Endothelial cell of umbilical vein (primary cell): ENCODE results near the gene AGA. TPM values are rescaled to one million over a fixed set of nuclear protein-coding genes. Genes with fewer than 3 reads are reported as not detected.

ENCODE experiments used
- BruUV-seq: library from RNA; stranded (reverse); fragments of 400-500 nt; replicated peaks from 2 replicates; lab custom pipeline; 2021; lab: Mats Ljungman, UMichigan
- CTCF ChIA-PET: fragments of 300-600, 350-600 bp; sonication (Branson Sonifier 250); formaldehyde crosslinking; loops from one replicate; lab custom pipeline; 2021; ENCODE audit warnings: antibody characterized with exemption, inconsistent platforms; lab: Charles Lee
- POLR2A ChIA-PET: fragments of 300-600, 350-600 bp; sonication (Branson Sonifier 250); formaldehyde crosslinking; loops from one replicate; lab custom pipeline; 2021; ENCODE audit warnings: antibody characterized with exemption, inconsistent platforms; lab: Charles Lee
- DNase-seq: peaks from one replicate; pipeline ENCODE4 v3.0.0-alpha.2; 2011; ENCODE audit warnings: low read depth, low spot score
- FAIRE-seq: peaks from 2 replicates; lab custom pipeline; 2011; peaks lifted over from hg19 to GRCh38; lab: Jason Lieb, UNC
- H2AFZ ChIP-seq: 2 replicates; pipeline ENCODE4 v1.6.0; 2012; ENCODE audit warnings: low read depth, low read length, control low read depth, inconsistent platforms
- H3K27ac ChIP-seq: 2 replicates; pipeline ENCODE4 v1.5.1; 2011; ENCODE audit warnings: low read depth, mild to moderate bottlenecking, control low read depth, low read length, moderate library complexity; ENCODE audit not compliant: insufficient read depth
- H3K27me3 ChIP-seq, 2 experiments: 2 replicates each; pipeline versions ENCODE4 v1.6.0 to v1.6.1; 2011; ENCODE audit warnings: low read length in 2 of 2, mixed read lengths in 1 of 2; ENCODE audit not compliant: control insufficient read depth in 2 of 2, insufficient read depth in 2 of 2
- H3K36me3 ChIP-seq, 2 experiments: 2 replicates in 1 of 2; 3 replicates in 1 of 2; pipeline ENCODE4 v1.5.1; 2011; ENCODE audit warnings: low read length in 2 of 2, mild to moderate bottlenecking in 1 of 2, moderate library complexity in 1 of 2; ENCODE audit not compliant: control insufficient read depth in 2 of 2, insufficient read depth in 2 of 2; ENCODE audit errors: extremely low read depth in 1 of 2
- H3K4me1 ChIP-seq: 3 replicates; pipeline ENCODE4 v1.5.1; 2011; ENCODE audit warnings: mild to moderate bottlenecking, low read length; ENCODE audit not compliant: control insufficient read depth, insufficient read depth; ENCODE audit errors: extremely low read depth
- H3K4me2 ChIP-seq: 2 replicates; pipeline ENCODE4 v1.6.1; 2011; ENCODE audit warnings: low read length, control low read depth, mixed read lengths; ENCODE audit not compliant: insufficient read depth
- H3K4me3 ChIP-seq, 3 experiments: fragments of 200-600 bp in 1 of 3; sonication (generic), shearing (Covaris generic) in 1 of 3; replicated peaks in 1 of 3; 2 replicates each; pipeline ENCODE4 v1.5.1; 2011 to 2016; ENCODE audit warnings: control low read depth in 3 of 3, low read length in 3 of 3, mild to moderate bottlenecking in 2 of 3, inconsistent platforms in 1 of 3, low read depth in 1 of 3, moderate library complexity in 1 of 3; ENCODE audit not compliant: insufficient read depth in 1 of 3
- H3K79me2 ChIP-seq: 2 replicates; pipeline ENCODE4 v1.6.0; 2012; ENCODE audit warnings: low read length, inconsistent platforms; ENCODE audit not compliant: control insufficient read depth, insufficient read depth
- H3K9ac ChIP-seq: replicated peaks from 2 replicates; pipeline ENCODE3; 2011; ENCODE audit warnings: low read length, control low read depth; ENCODE audit not compliant: insufficient read depth; ENCODE audit errors: extremely low read depth
- H3K9me1 ChIP-seq: replicated peaks from 3 replicates; pipeline ENCODE4 v1.6.0; 2011; ENCODE audit warnings: mild to moderate bottlenecking, low read length; ENCODE audit not compliant: control insufficient read depth, insufficient read depth; ENCODE audit errors: extremely low read depth
- H3K9me3 ChIP-seq: replicated peaks from 2 replicates; pipeline ENCODE4 v1.5.1; 2012; ENCODE audit warnings: low read length, inconsistent platforms; ENCODE audit not compliant: control insufficient read depth, insufficient read depth
- H4K20me1 ChIP-seq: replicated peaks from 2 replicates; pipeline ENCODE3; 2011; ENCODE audit warnings: mild to moderate bottlenecking, low read length; ENCODE audit not compliant: control insufficient read depth, insufficient read depth; ENCODE audit errors: extremely low read depth
- EZH2 ChIP-seq: IDR thresholded peaks from 2 replicates; pipeline ENCODE4 v1.6.1; 2012; ENCODE audit warnings: borderline replicate concordance, low read depth, mild to moderate bottlenecking, moderate library complexity, low read length, inconsistent platforms; ENCODE audit not compliant: severe bottlenecking
- FOS ChIP-seq: IDR thresholded peaks from 2 replicates; pipeline ENCODE4 v1.6.1; 2011; ENCODE audit warnings: mild to moderate bottlenecking, low read length, moderate library complexity, borderline replicate concordance; ENCODE audit not compliant: insufficient read depth
- GATA2 ChIP-seq: IDR thresholded peaks from 2 replicates; pipeline ENCODE4 v1.7.0; 2011; ENCODE audit warnings: low read depth, mild to moderate bottlenecking, moderate library complexity, mixed read lengths, low read length; ENCODE audit not compliant: insufficient read length, insufficient read depth
- JUN ChIP-seq: IDR thresholded peaks from 2 replicates; pipeline ENCODE4 v1.6.1; 2011; ENCODE audit warnings: borderline replicate concordance, low read depth; ENCODE audit not compliant: insufficient read length, insufficient read depth
- MYC ChIP-seq: IDR thresholded peaks from one replicate; pipeline ENCODE4 v1.6.1; 2011; ENCODE audit warnings: mild to moderate bottlenecking, low read depth, low read length
- POLR2A ChIP-seq: IDR thresholded peaks from 2 replicates; pipeline ENCODE4 v1.6.1; 2012; ENCODE audit warnings: low read depth, mild to moderate bottlenecking, control low read depth, low read length
- POLR2AphosphoS5 ChIP-seq: IDR thresholded peaks from 2 replicates; pipeline ENCODE4 v1.6.1; 2012; ENCODE audit warnings: low read depth, mild to moderate bottlenecking, control low read depth, low read length, moderate library complexity; ENCODE audit not compliant: insufficient read depth
- dilution Hi-C: fragments of 300-500 bp; cut with MboI; formaldehyde crosslinking; loops from one replicate; pipeline ENCODE4 v1.15.0; 2019; ENCODE audit warnings: low sequenced_read_pairs; ENCODE audit not compliant: extremely low pct_ligation_motif_present
- intact Hi-C: fragments of 100-400 bp; cut with micrococcal nuclease; formaldehyde crosslinking; loops from one replicate; pipeline ENCODE4 v1.10.0; 2022
- polyA plus RNA-seq, 4 experiments: library from polyadenylated mRNA; depleted of rRNA in 3 of 4; stranded (reverse) in 3 of 4; unstranded in 1 of 4; fragments of >200 nt; gene quantifications; 2 replicates each; pipeline versions ENCODE4 v1.2.1 to v1.2.3, GENCODE V29; 2011 to 2012; ENCODE audit warnings: missing spikeins in 1 of 4
- total RNA-seq: library from RNA; stranded (reverse); gene quantifications from 2 replicates; pipeline ENCODE4 v1.2.3, GENCODE V29; 2021
- TF ChIP-seq, protein P1 (sequence below), 2 donors: IDR thresholded peaks; 1 replicate in 1 of 2; 2 replicates in 1 of 2; pipeline ENCODE4 v1.5.1; 2011; ENCODE audit warnings: low read length in 2 of 2, mild to moderate bottlenecking in 2 of 2, moderate library complexity in 2 of 2, control low read depth in 1 of 2, inconsistent platforms in 1 of 2, low read depth in 1 of 2; ENCODE audit not compliant: insufficient read depth in 1 of 2; ENCODE audit errors: extremely low read depth in 1 of 2
- TF ChIP-seq, protein P2 (sequence below): IDR thresholded peaks from 2 replicates; pipeline ENCODE4 v1.6.1; 2011; ENCODE audit not compliant: insufficient read depth, insufficient read length

AGA gene
- total and polyA plus RNA-seq, 2 donors (not counting 3 experiments of a cell fraction or from before 2014, with no cell fraction given) = 14.1 to 16.9 TPM

- H3K4me1 ChIP-seq = no peaks in the 10 kb centered on the region
- no peak overlapping the region for H3K27ac ChIP-seq
- FAIRE-seq (no peak), DNase-seq (no peak)
- no peak overlapping the region for H2AFZ ChIP-seq
- ChIA-PET CTCF (interaction anchor here (0.5 kb wide), 1 partner anchor 109 kb away, joined by 4 read pairs; no protein-coding TSS in a partner anchor), POLR2A (no interaction called here)
- H4K20me1 ChIP-seq = no peaks in the 10 kb centered on the region
- H3K27me3 ChIP-seq = no peaks in the 10 kb centered on the region
- H3K4me2 ChIP-seq = no peak overlapping the region
- H3K9me3 ChIP-seq = no peaks in the 10 kb centered on the region
- H3K9me1 ChIP-seq = no peaks in the 10 kb centered on the region
- no peaks in the 10 kb centered on the region for H3K36me3 ChIP-seq
- no TSS peak for BruUV-seq
- dilution Hi-C loops (no loop called here), intact Hi-C loops (no loop called here)
- H3K9ac ChIP-seq = no peak overlapping the region
- H3K79me2 ChIP-seq = no peaks in the 10 kb centered on the region
- H3K4me3 ChIP-seq = no peak overlapping the region
- TF ChIP-seq MYC = no peak
- no peak for TF ChIP-seq POLR2A
- TF ChIP-seq EZH2 = no peak
- no peak for TF ChIP-seq FOS
- TF ChIP-seq, protein P1, sequence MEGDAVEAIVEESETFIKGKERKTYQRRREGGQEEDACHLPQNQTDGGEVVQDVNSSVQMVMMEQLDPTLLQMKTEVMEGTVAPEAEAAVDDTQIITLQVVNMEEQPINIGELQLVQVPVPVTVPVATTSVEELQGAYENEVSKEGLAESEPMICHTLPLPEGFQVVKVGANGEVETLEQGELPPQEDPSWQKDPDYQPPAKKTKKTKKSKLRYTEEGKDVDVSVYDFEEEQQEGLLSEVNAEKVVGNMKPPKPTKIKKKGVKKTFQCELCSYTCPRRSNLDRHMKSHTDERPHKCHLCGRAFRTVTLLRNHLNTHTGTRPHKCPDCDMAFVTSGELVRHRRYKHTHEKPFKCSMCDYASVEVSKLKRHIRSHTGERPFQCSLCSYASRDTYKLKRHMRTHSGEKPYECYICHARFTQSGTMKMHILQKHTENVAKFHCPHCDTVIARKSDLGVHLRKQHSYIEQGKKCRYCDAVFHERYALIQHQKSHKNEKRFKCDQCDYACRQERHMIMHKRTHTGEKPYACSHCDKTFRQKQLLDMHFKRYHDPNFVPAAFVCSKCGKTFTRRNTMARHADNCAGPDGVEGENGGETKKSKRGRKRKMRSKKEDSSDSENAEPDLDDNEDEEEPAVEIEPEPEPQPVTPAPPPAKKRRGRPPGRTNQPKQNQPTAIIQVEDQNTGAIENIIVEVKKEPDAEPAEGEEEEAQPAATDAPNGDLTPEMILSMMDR (IDR thresholded peaks at IDR 0.05; ENCODE audit: extremely low read depth in 1 of 2, insufficient read depth in 1 of 2, low read depth in 1 of 2, low read length in 2 of 2) = no peak
- TF ChIP-seq JUN = no peak
- TF ChIP-seq, protein P2, sequence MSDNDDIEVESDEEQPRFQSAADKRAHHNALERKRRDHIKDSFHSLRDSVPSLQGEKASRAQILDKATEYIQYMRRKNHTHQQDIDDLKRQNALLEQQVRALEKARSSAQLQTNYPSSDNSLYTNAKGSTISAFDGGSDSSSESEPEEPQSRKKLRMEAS = no peak
- TF ChIP-seq POLR2AphosphoS5 = no peak
- no peak for TF ChIP-seq GATA2
Observed at GRCh38 chr4:177460460-177460859, 18.2 kb upstream of the AGA start.
